ENCODE measurements around the gene CATSPER1.
"Not testable (repeated sequence)": the region's sequence is repeated elsewhere in the genome, so short reads cannot be mapped to it uniquely, and the experiment has no call there.

CATSPER1 gene

GRCh38 chr11:66051766-66052663 lies 25.7 kb upstream of the CATSPER1 start, which contains the start of gene SF3B2:
Gene SF3B2 (plus strand): TSS chr11:66052364. CDS start chr11:66052385, 21 bp downstream.
- no peak for FAIRE-seq

- no peak for FAIRE-seq
Measured at GRCh38 chr11:66051371-66051765, 25.1 kb upstream of the CATSPER1 start.

DNA sequence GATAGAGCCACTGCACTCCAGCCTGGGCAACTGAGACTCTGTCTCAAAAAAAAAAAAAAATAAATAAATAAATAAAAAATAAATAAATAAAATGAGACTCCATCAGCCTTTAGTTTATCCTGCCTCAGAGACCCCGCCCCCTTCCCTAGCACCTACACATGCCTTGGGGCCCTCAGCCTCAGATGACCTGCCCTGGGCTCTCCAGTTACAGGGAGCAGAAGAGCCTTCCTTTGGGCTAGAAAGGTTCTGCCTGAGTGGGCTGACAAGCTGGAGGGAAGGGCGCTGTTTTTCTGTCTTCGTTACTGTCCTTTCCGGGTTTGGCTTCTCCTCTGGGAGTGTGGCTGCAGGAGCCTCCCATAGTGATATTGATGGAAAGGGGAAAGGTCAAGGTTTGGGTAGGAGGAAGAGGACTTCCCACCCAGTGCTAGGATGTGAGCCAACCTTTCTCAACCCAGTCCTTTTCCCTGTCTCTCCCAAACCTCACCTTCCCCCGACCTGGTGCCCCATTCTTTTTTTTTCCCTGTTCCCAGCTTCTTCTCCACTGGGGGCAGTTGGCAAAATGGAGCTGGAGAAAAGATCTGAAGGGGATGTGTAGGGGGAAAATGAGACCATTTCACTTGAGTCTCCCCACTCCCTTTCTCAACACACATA lies 24.4 kb upstream of the CATSPER1 start:
- FAIRE-seq = no peak

GRCh38 chr11:66048547-66049323 lies 22.5 kb upstream of the CATSPER1 start, which contains the start of gene GAL3ST3:
Gene GAL3ST3 (minus strand): TSS chr11:66049161. CDS start chr11:66045415, 3,746 bp downstream.
- FAIRE-seq = no peak

DNA sequence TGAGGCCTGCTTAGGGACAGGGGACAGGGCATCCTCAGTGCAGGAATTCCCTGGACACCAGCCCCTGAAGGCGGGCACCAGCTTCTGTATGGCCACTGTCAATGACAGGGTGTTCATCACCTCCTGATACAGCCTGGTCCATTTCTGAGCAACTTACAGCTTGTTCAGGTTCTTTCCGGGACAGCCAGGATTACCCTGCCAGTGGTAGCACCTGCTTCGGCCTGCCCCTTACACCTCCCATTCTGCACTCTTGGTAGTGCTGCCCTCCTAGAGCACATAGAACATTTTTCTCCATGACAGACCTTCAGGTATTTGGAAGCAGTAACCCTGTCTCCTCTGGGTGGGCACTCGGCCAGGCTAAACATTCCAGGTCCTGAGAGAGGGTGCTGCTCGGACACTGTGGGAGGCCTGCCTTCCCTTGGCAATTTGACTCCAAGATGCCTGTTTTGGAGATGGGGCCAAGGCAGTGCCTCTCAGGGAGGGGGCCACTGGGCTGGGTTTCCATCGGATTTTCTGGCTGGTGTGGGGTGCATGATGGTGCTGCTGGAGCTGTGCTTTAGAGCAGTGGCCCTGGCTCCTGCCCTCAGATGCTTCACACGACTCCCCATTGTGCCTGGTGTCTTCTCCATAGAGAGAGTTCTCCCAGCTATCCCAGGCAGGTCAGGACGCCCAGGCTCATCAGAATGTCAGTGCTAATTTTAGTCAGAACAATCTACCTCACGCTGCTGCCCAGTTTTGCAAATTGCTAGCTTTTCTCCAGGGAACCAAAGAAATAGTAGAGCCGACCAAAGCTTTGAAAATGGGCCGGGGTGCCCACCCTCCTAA lies 21.5 kb upstream of the CATSPER1 start:
- FAIRE-seq = no peak

DNA sequence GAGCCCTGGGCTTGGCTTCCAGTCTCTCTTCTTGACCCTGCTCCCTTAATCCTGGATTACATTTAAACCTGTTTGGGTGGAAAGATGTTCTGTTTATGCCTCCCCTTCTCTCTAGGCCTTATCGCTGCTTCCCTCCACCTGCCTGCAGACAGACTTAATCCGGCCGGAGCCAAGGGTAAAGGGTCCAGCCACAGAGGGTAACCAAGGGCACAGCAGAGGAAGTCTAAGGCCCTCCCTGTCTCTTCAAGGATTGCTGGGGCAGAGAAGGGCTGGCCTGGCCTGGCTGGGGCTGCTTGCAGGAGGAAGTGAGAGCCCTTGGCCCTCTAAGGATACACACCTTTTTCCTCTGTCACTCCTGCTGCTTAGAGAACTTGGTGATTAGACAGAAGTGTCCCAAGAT lies 20.6 kb upstream of the CATSPER1 start:
- FAIRE-seq = no peak

DNA sequence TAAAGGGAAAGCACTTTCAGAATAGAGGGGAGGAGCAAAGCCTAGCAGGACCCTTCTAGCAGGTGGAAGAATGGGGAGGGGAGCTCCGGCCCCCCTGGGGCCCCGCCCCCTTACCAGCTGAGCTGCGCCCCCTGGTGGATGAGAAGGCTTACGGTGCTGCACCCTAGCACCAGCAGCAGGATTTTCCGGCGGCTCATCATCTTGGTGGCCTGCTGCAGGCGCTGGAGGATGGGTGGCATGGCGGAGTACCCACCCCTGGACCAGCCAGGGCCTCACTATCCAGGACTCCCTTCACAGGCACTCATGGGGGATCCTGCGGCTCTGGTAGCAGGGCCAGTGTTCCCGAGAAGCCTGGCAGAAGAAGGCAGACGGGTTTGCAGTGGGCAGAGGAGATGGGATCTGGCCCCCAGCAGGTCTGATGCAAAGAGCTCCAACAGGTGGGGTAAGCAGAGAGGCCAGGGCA lies 18.9 kb upstream of the CATSPER1 start:
- FAIRE-seq = no peak

GRCh38 chr11:66044757-66045156 lies 18.5 kb upstream of the CATSPER1 start:
- FAIRE-seq = no peak

DNA sequence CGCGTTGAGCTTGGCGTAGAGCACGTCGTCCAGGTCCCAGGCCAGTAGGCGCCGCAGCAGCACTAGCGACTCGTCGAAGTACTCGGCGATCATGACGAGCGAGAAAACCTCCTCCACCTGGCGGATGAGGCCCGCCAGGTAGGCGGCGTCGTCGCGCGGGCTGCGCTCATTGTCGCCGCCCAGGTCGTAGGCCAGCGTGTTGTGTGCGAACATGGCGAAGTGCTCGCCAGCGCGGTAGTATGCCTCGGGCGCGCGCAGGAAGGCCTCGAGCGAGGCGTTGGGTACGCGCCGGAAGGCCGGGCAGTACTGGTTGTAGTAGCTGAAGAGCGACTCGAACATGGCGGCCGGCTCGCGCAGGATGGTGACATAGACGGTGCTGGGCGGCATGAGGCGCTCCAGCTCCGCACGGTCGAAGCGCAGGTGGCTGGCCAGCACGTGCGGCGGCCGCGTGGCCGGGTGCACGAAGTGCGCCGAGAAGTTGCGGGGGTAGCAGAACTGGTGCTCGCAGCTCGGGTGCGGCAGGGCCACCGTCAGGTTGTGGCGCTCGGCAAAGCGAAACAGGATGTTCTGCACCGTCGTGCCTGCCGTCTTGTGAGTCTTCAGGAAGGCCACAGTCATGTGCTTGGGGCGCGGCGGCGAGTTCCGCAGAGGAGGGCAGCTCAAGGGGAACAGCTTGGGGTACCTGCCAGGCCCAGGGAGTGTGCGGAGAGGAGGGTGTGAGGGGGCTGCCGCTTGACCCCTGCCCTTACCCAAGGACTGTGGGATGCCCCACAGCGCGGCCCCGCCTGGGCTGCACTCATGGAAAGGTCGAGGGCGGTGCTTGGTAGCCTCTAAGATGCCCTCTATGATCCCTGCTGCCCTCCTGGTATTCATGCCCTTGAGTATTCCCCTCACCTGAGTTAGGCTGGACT lies 17.0 kb upstream of the CATSPER1 start:
- FAIRE-seq = no peak

DNA sequence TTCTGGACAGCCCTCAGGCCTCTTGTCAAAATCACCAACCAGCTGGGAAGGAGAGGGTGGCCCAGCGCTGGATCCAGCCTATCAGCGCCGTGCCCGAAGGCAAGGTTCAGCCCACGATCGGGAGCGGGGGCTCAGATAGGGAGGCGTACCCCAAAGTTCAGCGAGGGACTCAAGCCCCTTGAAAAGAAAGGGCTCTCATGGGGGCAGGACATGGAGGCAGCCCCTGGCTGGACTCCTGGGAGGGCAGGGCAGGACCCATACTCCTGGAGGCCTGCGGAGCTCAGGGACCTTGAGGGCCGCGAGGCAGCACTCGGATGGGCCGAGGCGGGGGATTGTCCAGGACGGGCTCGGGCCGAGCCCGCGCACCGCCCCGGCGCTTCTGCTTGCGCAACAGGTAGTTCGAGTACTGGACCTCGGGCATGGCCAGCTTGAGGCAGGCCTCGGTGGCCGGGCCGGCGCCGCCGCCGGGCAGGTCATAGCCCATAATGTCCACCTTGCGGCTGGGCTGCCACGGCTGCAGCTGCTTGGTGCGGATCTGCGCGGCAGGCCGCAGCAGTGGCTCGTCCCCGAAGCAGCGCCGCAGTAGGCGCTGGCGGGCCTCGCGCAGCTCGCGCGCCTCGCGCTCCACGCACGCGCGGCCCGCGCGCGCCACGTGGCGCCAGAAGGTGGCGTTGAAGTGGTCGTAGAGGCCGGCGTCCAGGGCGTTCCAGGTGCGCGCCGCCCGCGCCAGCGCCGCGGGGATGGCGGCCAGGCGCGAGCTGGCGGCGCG lies 16.1 kb upstream of the CATSPER1 start:
- FAIRE-seq = no peak

- FAIRE-seq = no peak
Measured at GRCh38 chr11:66039765-66040164, 13.5 kb upstream of the CATSPER1 start.

DNA sequence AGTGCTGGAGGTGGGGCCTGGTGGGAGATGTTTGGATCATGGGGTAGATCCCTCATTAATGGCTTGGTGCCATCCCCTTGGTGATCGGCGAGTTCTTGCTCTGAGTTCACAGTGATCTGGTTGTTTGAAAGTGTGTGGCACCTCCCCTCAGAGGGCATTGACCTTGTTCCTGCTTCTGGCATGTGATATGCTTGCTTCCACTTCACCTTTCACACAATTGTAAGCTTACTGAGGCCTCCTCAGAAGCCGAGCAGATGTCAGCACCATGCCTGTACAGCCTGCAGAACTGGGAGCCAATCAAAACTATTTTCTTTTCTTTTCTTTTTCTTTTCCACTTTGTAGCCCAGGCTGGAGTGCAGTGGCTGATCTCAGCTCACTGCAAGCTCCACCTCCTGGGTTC lies 11.0 kb upstream of the CATSPER1 start:
- no peak for FAIRE-seq

DNA sequence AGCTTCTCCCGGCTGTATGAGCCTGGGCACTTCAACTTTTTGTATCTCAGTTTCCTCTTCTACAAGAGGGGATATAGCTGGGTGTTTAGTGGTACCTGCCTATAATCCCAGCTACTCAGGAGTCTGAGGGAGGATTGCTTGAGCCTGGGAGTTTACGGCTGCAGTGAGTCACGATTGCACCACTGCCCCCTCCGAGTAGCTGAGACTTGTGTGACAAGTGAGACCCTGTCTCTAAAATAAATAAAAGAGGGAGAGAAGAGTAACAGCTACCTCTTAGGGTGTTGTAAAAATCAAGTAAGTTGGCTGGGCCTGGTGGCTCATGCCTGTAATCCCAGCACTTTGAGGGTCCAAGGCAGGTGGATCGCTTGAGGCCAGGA lies 10.0 kb upstream of the CATSPER1 start:
- no peak for FAIRE-seq

- no peak for FAIRE-seq
Measured at GRCh38 chr11:66035653-66036333, 9.5 kb upstream of the CATSPER1 start.

GRCh38 chr11:66032957-66033735 lies 6.9 kb upstream of the CATSPER1 start:
- FAIRE-seq = no peak

GRCh38 chr11:66023186-66023440 lies 3.2 kb downstream of the CATSPER1 start:
- not testable (repeated sequence) for FAIRE-seq

GRCh38 chr11:66022401-66023185 lies 3.7 kb downstream of the CATSPER1 start:
- no peak for FAIRE-seq

Data from colon (tissue), 2 donors.